Measurements from ENCODE around the gene AGFG2. TPM values are rescaled to one million over a fixed set of nuclear protein-coding genes. Genes with fewer than 3 reads are reported as not detected.
A peak's percentile ranks its signal among the peaks of the same experiment; 100 is the strongest.

Gene AGFG2, protein sequence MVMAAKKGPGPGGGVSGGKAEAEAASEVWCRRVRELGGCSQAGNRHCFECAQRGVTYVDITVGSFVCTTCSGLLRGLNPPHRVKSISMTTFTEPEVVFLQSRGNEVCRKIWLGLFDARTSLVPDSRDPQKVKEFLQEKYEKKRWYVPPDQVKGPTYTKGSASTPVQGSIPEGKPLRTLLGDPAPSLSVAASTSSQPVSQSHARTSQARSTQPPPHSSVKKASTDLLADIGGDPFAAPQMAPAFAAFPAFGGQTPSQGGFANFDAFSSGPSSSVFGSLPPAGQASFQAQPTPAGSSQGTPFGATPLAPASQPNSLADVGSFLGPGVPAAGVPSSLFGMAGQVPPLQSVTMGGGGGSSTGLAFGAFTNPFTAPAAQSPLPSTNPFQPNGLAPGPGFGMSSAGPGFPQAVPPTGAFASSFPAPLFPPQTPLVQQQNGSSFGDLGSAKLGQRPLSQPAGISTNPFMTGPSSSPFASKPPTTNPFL
- total RNA-seq (2016; rRNA removed; fragmentation: Illumina TruSeq; extraction: Trizol) (117 and 132 TPM in 2 replicates), polyA plus RNA-seq (2011; rRNA removed) (125 and 127 TPM in 2 replicates), polyA minus RNA-seq (2011; rRNA and poly(A)+ RNA removed; ENCODE audit: low replicate concordance) (24.8 and 334 TPM in 2 replicates), Bru-seq, nascent RNA (percentile 93 among the genes with signal in this experiment), BruChase-seq, experiment 1, labeled RNA remaining after a 6-hour chase (percentile 81 among the genes with signal in this experiment), BruChase-seq, experiment 2, labeled RNA remaining after a 2-hour chase (percentile 94 among the genes with signal in this experiment)
- total RNA-seq (2016; cell fraction: cytosol; rRNA removed; fragmentation: Illumina TruSeq; extraction: Trizol; ENCODE audit: low read depth) = 31.9 and 33.3 TPM in 2 replicates
- total RNA-seq (2016; cell fraction: insoluble cytoplasmic fraction; rRNA removed; fragmentation: Illumina TruSeq; extraction: Trizol) = 111 and 137 TPM in 2 replicates
- total RNA-seq (2016; cell fraction: membrane; rRNA removed; fragmentation: Illumina TruSeq; extraction: Trizol) = 66.9 and 73.0 TPM in 2 replicates
- total RNA-seq (2016; cell fraction: nucleus; rRNA removed; fragmentation: Illumina TruSeq; extraction: Trizol) = 58.2 and 67.9 TPM in 2 replicates
- 56.3 and 126 TPM in 2 replicates for polyA plus RNA-seq (2011; cell fraction: cytosol; rRNA removed)
- 211 and 341 TPM in 2 replicates for polyA plus RNA-seq (2011; cell fraction: nucleus; rRNA removed)
- 63.5 and 68.9 TPM in 2 replicates for polyA plus RNA-seq (2012)
- 20.7 and 23.5 TPM in 2 replicates for polyA plus RNA-seq (2016; cell fraction: cytosol; fragmentation: Illumina TruSeq; extraction: Trizol; ENCODE audit: low read depth)
- polyA plus RNA-seq (2016; cell fraction: insoluble cytoplasmic fraction; fragmentation: Illumina TruSeq; extraction: Trizol; ENCODE audit: low read depth) = 136 and 157 TPM in 2 replicates
- 44.8 and 50.5 TPM in 2 replicates for polyA plus RNA-seq (2016; cell fraction: membrane; fragmentation: Illumina TruSeq; extraction: Trizol; ENCODE audit: low read depth)
- 131 TPM in 2 replicates for polyA plus RNA-seq (2016; cell fraction: nucleus; fragmentation: Illumina TruSeq; extraction: Trizol; ENCODE audit: insufficient read depth, low read depth)
- polyA minus RNA-seq (2011; cell fraction: cytosol; rRNA and poly(A)+ RNA removed) = 131 and 176 TPM in 2 replicates
- 107 and 124 TPM in 2 replicates for polyA minus RNA-seq (2011; cell fraction: nucleus; rRNA and poly(A)+ RNA removed)
- long read RNA-seq, experiment 1, full-length matches to known transcripts = 7 of 50 reads
- long read RNA-seq, experiment 1, partial matches to known transcripts = 37 of 50 reads
- long read RNA-seq, experiment 1, other reads (novel, unspliced or antisense) = 6 of 50 reads
- long read RNA-seq, experiment 2, full-length matches to known transcripts = 74 of 234 reads
- long read RNA-seq, experiment 2, partial matches to known transcripts = 121 of 234 reads
- long read RNA-seq, experiment 2, other reads (novel, unspliced or antisense) = 39 of 234 reads

DNA sequence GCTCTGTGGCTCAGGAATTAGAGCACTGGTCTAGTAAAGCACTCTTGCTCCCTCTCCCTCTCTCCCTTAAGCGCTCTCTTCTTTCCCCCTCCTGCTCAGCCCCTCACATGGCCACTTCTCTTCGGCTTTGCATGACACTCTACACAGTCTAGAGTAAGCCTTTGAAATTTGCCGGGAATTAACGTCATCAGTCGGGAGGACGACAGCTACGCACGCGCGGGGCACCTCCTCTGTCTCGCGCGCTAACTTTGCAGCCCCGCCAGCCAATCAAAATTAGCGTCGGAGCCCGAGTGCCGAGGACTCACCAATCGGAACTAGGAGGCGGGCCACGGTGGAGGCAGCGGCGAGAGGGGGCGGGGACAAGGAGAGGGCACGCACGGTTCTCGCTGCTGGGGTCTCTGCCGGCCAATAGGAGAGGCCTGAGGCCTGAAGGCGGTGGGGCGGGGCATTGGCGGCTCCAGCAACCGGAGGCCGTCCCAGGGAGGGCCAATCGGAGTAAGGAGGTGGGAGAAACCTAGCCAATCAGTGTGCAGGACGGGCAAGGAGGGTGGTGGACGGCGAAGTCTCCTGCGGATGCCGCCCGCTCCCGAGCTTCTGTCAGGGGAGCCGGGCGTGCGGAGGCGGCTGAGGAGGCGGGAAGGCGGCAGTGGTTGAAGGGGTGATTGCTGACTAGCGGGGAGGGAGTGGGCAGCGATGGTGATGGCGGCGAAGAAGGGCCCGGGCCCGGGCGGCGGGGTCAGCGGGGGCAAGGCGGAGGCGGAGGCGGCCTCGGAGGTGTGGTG is at the start of gene AGFG2:
TSS of gene AGFG2 (plus strand) at position 550 of the 782 bp plus-strand sequence. CDS start at position 694, 144 bp downstream.
- H3K4me3 ChIP-seq (replicated peaks in 1 of 3; ENCODE audit: insufficient read depth in 1 of 3, low read depth in 2 of 3, low read length in 3 of 3) = peak within 1 kb of the TSS; percentile 93 to 98 (median 96)
- no TSS peak for BruUV-seq (replicated peaks)
- H3K27me3 ChIP-seq (ENCODE audit: control insufficient read depth in 1 of 2, insufficient read depth in 2 of 2, low read length in 2 of 2) = no peaks in the 10 kb centered on the region; a peak in 1 of 5 replicates
- DNase-seq (ENCODE audit: low spot score) (peak; percentile 99), ATAC-seq (peak; percentile 94), FAIRE-seq (peak; percentile 70)
- ChIA-PET POLR2A (interaction anchor here (0.6 to 2.4 kb wide), 14 partner anchors 10 to 351 kb away, joined by 3 to 19 read pairs (median 6); partner anchors contain the start of genes FBXO24, LRCH4, MEPCE and MOSPD3), CTCF (ENCODE audit: low intra/inter-chr PET ratio, low total read pairs) (no interaction called here)
- no peaks in the 10 kb centered on the region; a peak in 1 of 5 replicates for H3K36me3 ChIP-seq (replicated peaks in 1 of 2; ENCODE audit: control insufficient read depth in 1 of 2, insufficient read depth in 2 of 2, low read length in 2 of 2)
- WGBS (ENCODE audit: low lambda C conversion rate) = under 1% methylated on average over 45 of the region's 60 CpGs
- peak within 1 kb of the TSS; percentile 96 for H3K27ac ChIP-seq (ENCODE audit: extremely low read length, insufficient read depth, low read length)
- peak within 1 kb of the TSS; percentile 94 for H3K9ac ChIP-seq (ENCODE audit: insufficient read depth, low read depth, low read length)
- intact Hi-C loops (cut with micrococcal nuclease; ENCODE audit: unreplicated experiment) (loop anchor here (2.0 kb wide), 1 partner anchor 36 kb away; no protein-coding TSS in a partner anchor), in situ Hi-C loops (cut with HindIII; ENCODE audit: extremely low pct_ligation_motif_present, low pct_unique_long_range_greater_than_20kb) (no loop called here)
- peaks cover 55% of the 10 kb centered on the region for H3K4me1 ChIP-seq (ENCODE audit: insufficient read depth, low read length)
- no peak within 1 kb of the TSS for H2AFZ ChIP-seq (ENCODE audit: low read length)
- H3K4me2 ChIP-seq (ENCODE audit: low read depth, low read length) = peak within 1 kb of the TSS; percentile 98
- H3K9me3 ChIP-seq (ENCODE audit: low read length) = no peaks in the 10 kb centered on the region
- peaks cover 40% of the 10 kb centered on the region for H3K79me2 ChIP-seq (ENCODE audit: insufficient read depth, low read length)
- no peaks in the 10 kb centered on the region for H4K20me1 ChIP-seq (ENCODE audit: insufficient read depth, low read length)
- TF ChIP-seq ZNF253 (CRISPR knock-in tag; IDR thresholded peaks at IDR 0.05; ENCODE audit: borderline replicate concordance) (no peak), IKZF4 (CRISPR knock-in tag; IDR thresholded peaks at IDR 0.05; ENCODE audit: borderline replicate concordance, low read depth, not compliant biosample characterization) (no peak), ZNF468 (CRISPR knock-in tag; IDR thresholded peaks at IDR 0.05) (0 out of 2 replicates have a peak, but pooled peaks have one; percentile 24), ZNF431 (CRISPR knock-in tag; IDR thresholded peaks at IDR 0.05; ENCODE audit: borderline replicate concordance, low read depth) (no peak; the same call in 1 of the 2 replicates), ZFP1 (CRISPR knock-in tag; IDR thresholded peaks at IDR 0.05) (0 out of 2 replicates have a peak, but pooled peaks have one; percentile 8), SIX1 (CRISPR knock-in tag; IDR thresholded peaks at IDR 0.05; ENCODE audit: borderline replicate concordance) (0 out of 2 replicates have a peak, but pooled peaks have one; percentile 33), KMT2A (CRISPR knock-in tag; IDR thresholded peaks at IDR 0.05) (no peak), FIP1L1 (IDR thresholded peaks at IDR 0.05; ENCODE audit: borderline replicate concordance, insufficient read depth, low read depth, low read length) (0 out of 2 replicates have a peak, but pooled peaks have one; percentile 28), SALL2 (CRISPR knock-in tag; IDR thresholded peaks at IDR 0.05) (0 out of 2 replicates have a peak, but pooled peaks have one; percentile 20)
- TF ChIP-seq, protein P1, sequence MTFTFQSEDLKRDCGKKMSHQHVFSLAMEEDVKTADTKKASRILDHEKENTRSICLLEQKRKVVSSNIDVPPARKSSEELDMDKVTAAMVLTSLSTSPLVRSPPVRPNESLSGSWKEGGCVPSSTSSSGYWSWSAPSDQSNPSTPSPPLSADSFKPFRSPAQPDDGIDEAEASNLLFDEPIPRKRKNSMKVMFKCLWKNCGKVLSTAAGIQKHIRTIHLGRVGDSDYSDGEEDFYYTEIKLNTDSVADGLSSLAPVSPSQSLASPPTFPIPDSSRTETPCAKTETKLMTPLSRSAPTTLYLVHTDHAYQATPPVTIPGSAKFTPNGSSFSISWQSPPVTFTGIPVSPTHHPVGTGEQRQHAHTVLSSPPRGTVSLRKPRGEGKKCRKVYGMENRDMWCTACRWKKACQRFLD (CRISPR knock-in tag; IDR thresholded peaks at IDR 0.05; ENCODE audit: borderline replicate concordance) = no peak; the same call in 1 of the 2 replicates
- TF ChIP-seq, protein P2, sequence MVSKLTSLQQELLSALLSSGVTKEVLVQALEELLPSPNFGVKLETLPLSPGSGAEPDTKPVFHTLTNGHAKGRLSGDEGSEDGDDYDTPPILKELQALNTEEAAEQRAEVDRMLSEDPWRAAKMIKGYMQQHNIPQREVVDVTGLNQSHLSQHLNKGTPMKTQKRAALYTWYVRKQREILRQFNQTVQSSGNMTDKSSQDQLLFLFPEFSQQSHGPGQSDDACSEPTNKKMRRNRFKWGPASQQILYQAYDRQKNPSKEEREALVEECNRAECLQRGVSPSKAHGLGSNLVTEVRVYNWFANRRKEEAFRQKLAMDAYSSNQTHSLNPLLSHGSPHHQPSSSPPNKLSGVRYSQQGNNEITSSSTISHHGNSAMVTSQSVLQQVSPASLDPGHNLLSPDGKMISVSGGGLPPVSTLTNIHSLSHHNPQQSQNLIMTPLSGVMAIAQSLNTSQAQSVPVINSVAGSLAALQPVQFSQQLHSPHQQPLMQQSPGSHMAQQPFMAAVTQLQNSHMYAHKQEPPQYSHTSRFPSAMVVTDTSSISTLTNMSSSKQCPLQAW (CRISPR knock-in tag; IDR thresholded peaks at IDR 0.05) = peak; percentile 92
